Right lobe of liver (tissue), 6 donors: Measurements from ENCODE around the gene CCDC183. TPM values are rescaled to one million over a fixed set of nuclear protein-coding genes. Genes with fewer than 3 reads are reported as not detected.
A peak's percentile ranks its signal among the peaks of the same experiment; 100 is the strongest.

Source experiments
- ATAC-seq, 4 donors: fragments of 200-7000 bp; cut with Tn5 transposase; one replicate each; pipeline ENCODE4 v1.9.1; 2020; ENCODE audit warnings: mild to moderate bottlenecking in 4 of 4, moderate library complexity in 4 of 4
- DNase-seq, 3 donors: peaks; one replicate each; pipeline ENCODE4 v3.0.0-alpha.2; 2020
- H3K27ac ChIP-seq, 3 donors: fragments of 200-600 bp; one replicate each; pipeline ENCODE4 v1.8.0; 2022
- H3K27me3 ChIP-seq, 2 donors: fragments of 200-600 bp; one replicate each; pipeline ENCODE4 v1.8.0; 2022
- H3K36me3 ChIP-seq, 4 donors: fragments of 200-600 bp; sonication (generic) in 1 of 4; one replicate each; pipeline versions ENCODE4 v1.5.1 to v1.8.0; 2017 to 2022; ENCODE audit warnings: control low read depth in 1 of 4
- H3K4me1 ChIP-seq, 4 donors: fragments of 200-600 bp; sonication (generic) in 1 of 4; one replicate each; pipeline versions ENCODE4 v1.5.1 to v1.8.0; 2017 to 2022; ENCODE audit warnings: control low read depth in 1 of 4
- H3K4me3 ChIP-seq, 3 donors: fragments of 200-600 bp; one replicate each; pipeline ENCODE4 v1.8.0; 2022
- H3K9me3 ChIP-seq, 4 donors: fragments of 200-600 bp; sonication (generic) in 1 of 4; one replicate each; pipeline versions ENCODE4 v1.5.1 to v1.8.0; 2017 to 2022; ENCODE audit warnings: control low read depth in 1 of 4
- POLR2A ChIP-seq: fragments of 450-650 bp; IDR thresholded peaks from one replicate; pipeline ENCODE4 v1.6.1; 2017; ENCODE audit warnings: antibody characterized with exemption, mild to moderate bottlenecking
- WGBS: methylation state at CpG from one replicate; pipeline ENCODE4 v1.1.6; 2018; ENCODE audit warnings: low coverage, low lambda C conversion rate; ENCODE audit not compliant: insufficient coverage; ENCODE audit errors: missing lambda C conversion rate; 5-methylcytosine and 5-hydroxymethylcytosine counted together
- intact Hi-C, 2 donors: fragments of 100-400 bp; cut with DNase I; formaldehyde crosslinking; loops; one replicate each; pipeline versions ENCODE4 v1.11.2 to v1.14.1; 2022
- total RNA-seq, 6 experiments: library from RNA; depleted of rRNA in 2 of 6; stranded (reverse); fragments of >200 nt in 2 of 6; fragmentation: NEBNext Ultra II Directional in 3 of 6; extraction: Animal tissue kit (Norgen Biotek cat#: 25700) in 3 of 6; gene quantifications; one replicate each; pipeline versions ENCODE4 v1.1.0 to v1.2.4, GENCODE V29; 2016 to 2023
- TF ChIP-seq, protein P1 (sequence below), 4 donors: fragments of 200-600 bp in 3 of 4; fragments of 450-650 bp in 1 of 4; IDR thresholded peaks; one replicate each; pipeline versions ENCODE4 v1.5.1 to v1.8.0; 2016 to 2022; ENCODE audit warnings: antibody characterized with exemption in 4 of 4, mild to moderate bottlenecking in 2 of 4
- donor health status: DM: no; HTN: yes; CAD: no.
- donor health status: DM: no; HTN: no; CAD: no.
- donor health status: DM: no; HTN: no; CAD: no.
- donor health status: DM: no; HTN: yes; CAD: no.
- donor health status: DM: no; HTN: yes; CAD: no.

The CCDC183 gene
- total RNA-seq, 6 experiments from 2014 or later = 0.43 to 1.2 (median 0.74) TPM; not detected in 1

DNA sequence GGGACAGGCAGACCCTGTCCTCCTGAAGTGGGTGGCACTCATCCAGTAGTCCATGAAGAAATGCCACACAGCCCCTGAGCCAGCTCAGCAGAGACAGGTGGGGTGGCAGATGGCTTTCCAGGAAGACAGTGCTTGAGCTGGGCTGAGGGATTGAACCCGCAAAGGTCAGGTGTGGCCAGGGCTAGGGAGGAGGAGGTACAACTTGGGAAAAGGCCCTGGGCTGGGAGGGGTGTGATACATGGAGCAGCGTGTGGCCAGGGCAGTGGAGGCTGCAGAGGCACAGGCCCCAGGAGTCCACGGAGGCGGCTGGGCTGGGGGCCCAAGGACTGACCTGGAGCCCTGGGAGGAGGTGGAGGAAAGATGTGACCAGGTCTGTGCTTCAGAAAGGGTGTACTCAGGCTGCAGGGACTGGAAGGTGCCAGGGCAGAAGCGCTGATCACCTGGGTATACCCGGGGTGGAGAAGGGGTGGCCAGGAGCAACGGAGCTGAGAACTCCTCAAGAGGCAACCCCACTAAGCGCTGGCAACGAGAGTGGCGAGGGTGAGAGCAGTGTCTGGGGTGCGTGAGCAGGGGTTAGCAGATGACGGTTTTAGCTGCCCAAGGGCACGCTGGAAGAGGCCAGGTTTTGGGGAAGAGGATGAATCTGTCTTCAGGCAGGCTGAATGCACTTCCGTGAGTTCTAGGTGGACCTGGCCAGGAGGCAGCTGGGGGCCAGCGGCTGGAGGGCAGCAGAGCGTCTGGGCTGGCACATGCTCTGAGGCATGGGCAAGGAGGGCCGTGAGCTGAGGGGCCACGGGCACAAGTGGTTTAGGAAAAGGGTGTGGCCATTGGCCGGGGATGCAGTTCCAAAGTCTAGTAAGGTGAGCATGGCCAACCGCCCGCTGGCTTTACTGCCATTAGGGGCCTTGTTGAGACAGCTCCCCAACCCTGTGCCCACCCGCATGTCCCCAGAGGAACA, 7.7 kb downstream of the CCDC183 start:
- H3K4me1 ChIP-seq = peaks cover 0 to 28% (median 12%) of the 10 kb centered on the region in 4 donors
- ATAC-seq (no peak), DNase-seq (peak in 1 of 3 donors; percentile 53)
- H3K9me3 ChIP-seq = no peaks in the 10 kb centered on the region
- no peak overlapping the region for H3K27ac ChIP-seq
- TF ChIP-seq POLR2A = no peak
- TF ChIP-seq, protein P1, sequence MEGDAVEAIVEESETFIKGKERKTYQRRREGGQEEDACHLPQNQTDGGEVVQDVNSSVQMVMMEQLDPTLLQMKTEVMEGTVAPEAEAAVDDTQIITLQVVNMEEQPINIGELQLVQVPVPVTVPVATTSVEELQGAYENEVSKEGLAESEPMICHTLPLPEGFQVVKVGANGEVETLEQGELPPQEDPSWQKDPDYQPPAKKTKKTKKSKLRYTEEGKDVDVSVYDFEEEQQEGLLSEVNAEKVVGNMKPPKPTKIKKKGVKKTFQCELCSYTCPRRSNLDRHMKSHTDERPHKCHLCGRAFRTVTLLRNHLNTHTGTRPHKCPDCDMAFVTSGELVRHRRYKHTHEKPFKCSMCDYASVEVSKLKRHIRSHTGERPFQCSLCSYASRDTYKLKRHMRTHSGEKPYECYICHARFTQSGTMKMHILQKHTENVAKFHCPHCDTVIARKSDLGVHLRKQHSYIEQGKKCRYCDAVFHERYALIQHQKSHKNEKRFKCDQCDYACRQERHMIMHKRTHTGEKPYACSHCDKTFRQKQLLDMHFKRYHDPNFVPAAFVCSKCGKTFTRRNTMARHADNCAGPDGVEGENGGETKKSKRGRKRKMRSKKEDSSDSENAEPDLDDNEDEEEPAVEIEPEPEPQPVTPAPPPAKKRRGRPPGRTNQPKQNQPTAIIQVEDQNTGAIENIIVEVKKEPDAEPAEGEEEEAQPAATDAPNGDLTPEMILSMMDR (IDR thresholded peaks at IDR 0.05) = no peak
- 90% methylated on average over 8 of the region's 22 CpGs for WGBS
- no peaks in the 10 kb centered on the region for H3K36me3 ChIP-seq
- intact Hi-C loops = no loop called here
- no peak overlapping the region for H3K4me3 ChIP-seq
- H3K27me3 ChIP-seq = no peaks in the 10 kb centered on the region

DNA sequence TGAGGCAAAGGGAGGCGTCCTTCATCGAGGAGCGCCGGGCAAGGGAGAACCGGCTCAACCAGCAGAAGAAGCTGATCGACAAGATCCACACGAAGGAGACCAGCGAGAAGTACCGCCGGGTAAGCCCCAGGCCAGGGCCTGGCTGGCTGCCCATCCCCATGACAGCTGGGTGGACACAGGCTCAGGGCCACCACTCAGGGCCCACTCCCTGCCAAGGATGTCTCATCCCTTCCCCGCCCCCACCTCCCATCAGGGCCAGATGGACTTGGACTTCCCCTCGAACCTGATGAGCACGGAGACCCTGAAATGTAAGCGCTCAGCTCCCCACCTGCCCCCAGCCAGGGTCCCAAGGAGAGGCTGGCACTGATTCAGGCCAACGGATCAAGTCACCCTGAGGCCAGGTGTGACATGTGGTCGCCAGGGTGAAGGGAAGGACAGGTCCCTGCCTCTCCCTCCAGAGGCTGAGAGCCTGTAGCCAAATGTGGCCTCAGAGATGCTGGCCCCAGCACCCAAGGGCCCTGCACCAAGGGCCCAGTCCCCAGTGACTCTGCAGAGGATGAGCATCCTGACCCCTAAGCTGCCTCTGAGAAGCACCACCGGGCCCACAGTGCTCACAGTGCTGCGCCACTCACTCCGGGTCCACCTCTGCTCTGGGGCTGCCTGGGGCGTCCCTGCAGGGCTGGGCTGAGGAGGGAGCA, 8.5 kb downstream of the CCDC183 start:
- intact Hi-C loops = no loop called here
- peaks cover 0 to 26% (median 6%) of the 10 kb centered on the region in 4 donors for H3K4me1 ChIP-seq

DNA sequence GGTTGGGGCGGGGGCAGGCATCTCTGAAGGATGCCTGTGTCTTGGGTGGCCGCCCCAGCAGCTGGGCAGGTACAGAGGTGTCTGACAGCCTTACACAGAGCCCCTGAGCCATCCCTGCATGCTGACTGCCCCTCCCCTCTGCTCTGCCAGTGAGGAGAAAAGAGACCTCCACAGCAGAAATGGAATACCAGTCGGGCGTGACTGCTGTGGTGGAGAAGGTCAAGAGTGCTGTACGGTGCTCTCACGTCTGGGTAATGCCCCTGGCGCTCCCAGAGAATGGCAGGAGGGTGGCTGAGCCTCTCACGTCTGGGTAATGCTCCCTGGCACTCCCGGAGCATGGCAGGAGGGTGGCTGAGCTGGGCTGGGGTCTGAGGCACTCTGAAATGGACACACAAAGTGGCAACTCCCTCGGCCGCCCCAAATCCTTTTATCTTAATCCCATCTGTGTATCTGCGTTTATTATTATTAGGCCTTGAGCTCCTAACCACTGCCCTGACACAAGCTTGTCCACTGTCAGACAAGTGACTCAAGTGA, 9.1 kb downstream of the CCDC183 start:
- 74% methylated on average over 2 of the region's 12 CpGs for WGBS
- H3K27me3 ChIP-seq = no peaks in the 10 kb centered on the region
- H3K9me3 ChIP-seq = no peaks in the 10 kb centered on the region
- H3K36me3 ChIP-seq = no peaks in the 10 kb centered on the region
- peaks cover 0 to 22% (median 4%) of the 10 kb centered on the region in 4 donors for H3K4me1 ChIP-seq
- H3K27ac ChIP-seq = no peak overlapping the region
- DNase-seq = peak in 2 of 3 donors; percentile 30 to 43
- ATAC-seq = no peak
- no peak for TF ChIP-seq POLR2A
- TF ChIP-seq, protein P1 (IDR thresholded peaks at IDR 0.05) = no peak
- intact Hi-C loops = no loop called here
- no peak overlapping the region for H3K4me3 ChIP-seq

More for the DNA sequence above, 8.5 kb downstream of the CCDC183 start:
- Histone ChIP-seq H3K27ac (no peak overlapping the region), H3K4me3 (no peak overlapping the region), H3K9me3 (no peaks in the 10 kb centered on the region), H3K36me3 (no peaks in the 10 kb centered on the region), H3K27me3 (no peaks in the 10 kb centered on the region)
- TF ChIP-seq, protein P1 (IDR thresholded peaks at IDR 0.05) = no peak
- TF ChIP-seq POLR2A = no peak
- DNase-seq (peak in 1 of 3 donors; percentile 52), ATAC-seq (no peak)
- WGBS = 100% methylated on average over 1 of the region's 20 CpGs

DNA sequence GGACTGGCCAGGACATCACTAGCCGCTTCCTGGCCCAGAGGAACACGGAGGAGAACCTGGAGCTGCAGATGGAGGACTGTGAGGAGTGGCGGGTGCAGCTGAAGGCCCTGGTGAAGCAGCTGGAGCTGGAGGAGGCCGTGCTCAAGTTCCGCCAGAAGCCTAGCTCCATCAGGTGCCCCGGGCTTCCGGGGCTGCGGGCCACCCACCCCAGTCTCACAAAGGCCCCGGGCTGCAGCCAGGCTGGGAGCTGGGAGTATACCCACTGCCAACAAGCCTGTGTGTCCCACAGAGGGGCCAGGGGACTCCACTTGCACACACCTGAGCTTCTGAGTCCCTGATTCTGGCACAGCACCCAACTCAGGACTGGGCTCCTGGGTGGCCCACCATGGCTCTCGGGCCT, 9.9 kb downstream of the CCDC183 start:
- ATAC-seq (no peak), DNase-seq (peak in 2 of 3 donors; percentile 42 to 45)
- Histone ChIP-seq H3K36me3 (peaks cover 0 to 2% (median 0%) of the 10 kb centered on the region in 4 donors), H3K4me1 (peaks cover 0 to 15% (median 0%) of the 10 kb centered on the region in 4 donors), H3K27me3 (no peaks in the 10 kb centered on the region), H3K9me3 (no peaks in the 10 kb centered on the region), H3K27ac (no peak overlapping the region), H3K4me3 (no peak overlapping the region)
- TF ChIP-seq, protein P1 (IDR thresholded peaks at IDR 0.05) = no peak
- no peak for TF ChIP-seq POLR2A
- intact Hi-C loops = no loop called here
- WGBS = 100% methylated on average over 1 of the region's 10 CpGs
